K562 (cell line): ENCODE measurements around the gene COA6. TPM values are rescaled to one million over a fixed set of nuclear protein-coding genes. Genes with fewer than 3 reads are reported as not detected.

Source experiments
- CREB1 ChIP-seq, 2 experiments: sonication (generic) in 1 of 2; formaldehyde crosslinking in 1 of 2; IDR thresholded peaks; 2 replicates each; pipeline versions ENCODE4 v1.6.1 to v1.8.0; 2012 to 2022; ENCODE audit warnings: inconsistent platforms in 1 of 2, mild to moderate bottlenecking in 1 of 2, missing genetic modification reagents in 1 of 2, moderate library complexity in 1 of 2
- ELK3 ChIP-seq: fragments of 450-650 bp; formaldehyde crosslinking; IDR thresholded peaks from 2 replicates; pipeline ENCODE4 v1.4.0; 2020; ENCODE audit warnings: mild to moderate bottlenecking
- GATAD2B ChIP-seq: fragments of 450-650 bp; IDR thresholded peaks from 2 replicates; pipeline ENCODE4 v1.6.1; 2017; ENCODE audit warnings: mild to moderate bottlenecking, borderline replicate concordance
- HMG20A ChIP-seq: fragments of 450-650 bp; formaldehyde crosslinking; conservative IDR thresholded peaks from 2 replicates; pipeline ENCODE4 v1.4.0; 2020; ENCODE audit warnings: mild to moderate bottlenecking, mixed read lengths
- MIER1 ChIP-seq: fragments of 450-650 bp; IDR thresholded peaks from 2 replicates; pipeline ENCODE4 v1.6.1; 2016; ENCODE audit warnings: antibody characterized with exemption, mild to moderate bottlenecking, low read depth
- POU5F1 ChIP-seq: fragments of 150-350 bp; IDR thresholded peaks from 2 replicates; pipeline ENCODE4 v1.6.1; 2014; ENCODE audit warnings: borderline replicate concordance, low read length, low read depth, mild to moderate bottlenecking; ENCODE audit not compliant: partially characterized antibody
- SMAD4 ChIP-seq: fragments of 250-450 bp; sonication (Bioruptor Pico); conservative IDR thresholded peaks from 2 replicates; pipeline ENCODE4 v1.8.0; 2021; ENCODE audit warnings: inconsistent platforms, mild to moderate bottlenecking, moderate library complexity
- THRB ChIP-seq: fragments of 450-650 bp; formaldehyde crosslinking; conservative IDR thresholded peaks from 2 replicates; pipeline ENCODE4 v1.4.0; 2022; ENCODE audit warnings: mild to moderate bottlenecking, missing genetic modification characterization
- UBTF ChIP-seq, 2 experiments: IDR thresholded peaks; 2 replicates each; pipeline ENCODE4 v1.6.1; 2012; ENCODE audit warnings: improper control_type of control experiment in 2 of 2, low read depth in 2 of 2, low read length in 2 of 2, borderline replicate concordance in 1 of 2
- ZBTB11 ChIP-seq, 3 experiments: fragments of 200-800 bp in 1 of 3; fragments of 250-450 bp in 1 of 3; fragments of 450-650 bp in 1 of 3; sonication (Bioruptor Pico) in 1 of 3; sonication (Bioruptor generic) in 1 of 3; formaldehyde crosslinking in 1 of 3; IDR thresholded peaks; 2 replicates each; pipeline versions ENCODE4 v1.6.1 to v1.8.0; 2016 to 2022; ENCODE audit warnings: mild to moderate bottlenecking in 2 of 3, missing genetic modification characterization in 2 of 3, missing compliant biosample characterization in 1 of 3, moderate library complexity in 1 of 3
- ZBTB34 ChIP-seq: fragments of 250-450 bp; sonication (Bioruptor Pico); IDR thresholded peaks from 2 replicates; pipeline ENCODE4 v1.8.0; 2021; ENCODE audit warnings: mild to moderate bottlenecking, moderate library complexity
- ZNF644 ChIP-seq: fragments of 200-800 bp; sonication (Bioruptor generic); IDR thresholded peaks from 2 replicates; pipeline ENCODE4 v1.6.1; 2016; ENCODE audit warnings: low read depth, missing genetic modification characterization, missing compliant biosample characterization
- ZNF696 ChIP-seq: fragments of 250-450 bp; sonication (Bioruptor Pico); conservative IDR thresholded peaks from 2 replicates; pipeline ENCODE4 v1.4.0; 2020; ENCODE audit warnings: mild to moderate bottlenecking, moderate library complexity
- polyA plus RNA-seq, 8 experiments: library from polyadenylated mRNA; depleted of rRNA in 4 of 8; stranded (reverse) in 5 of 8; unstranded in 3 of 8; fragments of >200 nt; fragmentation: Nextera tagmentation in 2 of 8; fragmentation: Illumina TruSeq in 1 of 8; extraction: Ambion mirVana in 2 of 8; extraction: Trizol in 1 of 8; gene quantifications; 2 replicates each; pipeline versions ENCODE4 v1.2.1 to v1.2.3, GENCODE V29; 2011 to 2014; ENCODE audit warnings: inconsistent platforms in 1 of 8, missing spikeins in 1 of 8
- total RNA-seq, 7 experiments: library from RNA; depleted of rRNA in 6 of 7; stranded (reverse); fragments of >200 nt in 6 of 7; fragmentation: Illumina TruSeq in 2 of 7; extraction: Trizol in 2 of 7; gene quantifications; 2 replicates each; pipeline versions ENCODE4 v1.2.1 to v1.2.3, GENCODE V29; 2011 to 2021; ENCODE audit warnings: low replicate concordance in 1 of 7

Gene COA6
- total and polyA plus RNA-seq, 9 of the 15 experiments (the other 6 are each of a cell fraction or from before 2014, with no cell fraction given) = 77.7 to 187 (median 134) TPM

GRCh38 chr1:234373064-234373958 lies at the start of gene COA6 (continued):
- 0 out of 2 replicates have a peak, but pooled peaks have one; percentile 22 for TF ChIP-seq ZBTB34 (CRISPR knock-in tag)
- peak; percentile 70; the same call in 1 of the 2 replicates for TF ChIP-seq SMAD4 (CRISPR knock-in tag)
- TF ChIP-seq UBTF (IDR thresholded peaks at IDR 0.05; ENCODE audit: borderline replicate concordance in 1 of 2, low read depth in 2 of 2, low read length in 2 of 2) = 0 out of 4 replicates have a peak, but pooled peaks of 1 of the 2 experiments have one; percentile 22
- peak; percentile 95 to 99 (median 97); a peak in 5 of 6 replicates for TF ChIP-seq ZBTB11 (CRISPR knock-in tag; IDR thresholded peaks at IDR 0.05)
- peak; percentile 89 for TF ChIP-seq POU5F1
- no peak for TF ChIP-seq HMG20A (CRISPR knock-in tag)
- TF ChIP-seq CREB1 (IDR thresholded peaks at IDR 0.05) = peak; percentile 79; the same call in 1 of the 2 replicates
- peak; percentile 78 for TF ChIP-seq CREB1 (CRISPR knock-in tag; IDR thresholded peaks at IDR 0.05)
- TF ChIP-seq ELK3 (CRISPR knock-in tag) = 0 out of 2 replicates have a peak, but pooled peaks have one; percentile 30
- peak; percentile 58; the same call in 1 of the 2 replicates for TF ChIP-seq GATAD2B
- peak; percentile 73 for TF ChIP-seq ZNF644
- TF ChIP-seq ZNF696 (CRISPR knock-in tag) = peak; percentile 45; the same call in 1 of the 2 replicates
- TF ChIP-seq THRB (CRISPR knock-in tag) = peak; percentile 94
- TF ChIP-seq MIER1 = 0 out of 2 replicates have a peak, but pooled peaks have one; percentile 16
